Calu3 (cell line): Measurements from ENCODE around the gene GLI3. TPM values are rescaled to one million over a fixed set of nuclear protein-coding genes. Genes with fewer than 3 reads are reported as not detected.

Experiments
- BruUV-seq: library from RNA; stranded (reverse); fragments of 400-500 nt; replicated peaks from 2 replicates; lab custom pipeline; 2021; lab: Mats Ljungman, UMichigan
- CTCF ChIA-PET: fragments of 300-600 bp; sonication (Branson Sonifier 250); formaldehyde crosslinking; loops from one replicate; lab custom pipeline; 2022; ENCODE audit warnings: antibody characterized with exemption; lab: Charles Lee
- DNase-seq: peaks from one replicate; pipeline ENCODE4 v3.0.0; 2022
- H3K27ac Mint-ChIP-seq: one replicate; pipeline ENCODE4 v1.8.0; 2022; ENCODE audit warnings: mixed read lengths; ENCODE audit not compliant: unreplicated experiment
- H3K27me3 Mint-ChIP-seq: one replicate; pipeline ENCODE4 v1.8.0; 2022; ENCODE audit warnings: mixed read lengths; ENCODE audit not compliant: unreplicated experiment
- H3K36me3 Mint-ChIP-seq: one replicate; pipeline ENCODE4 v1.8.0; 2022; ENCODE audit warnings: mild to moderate bottlenecking, moderate library complexity, mixed read lengths; ENCODE audit not compliant: insufficient read depth, unreplicated experiment
- H3K4me1 Mint-ChIP-seq: one replicate; pipeline ENCODE4 v1.8.0; 2022; ENCODE audit warnings: mild to moderate bottlenecking, low read depth, mixed read lengths; ENCODE audit not compliant: unreplicated experiment
- H3K4me3 Mint-ChIP-seq: one replicate; pipeline ENCODE4 v1.8.0; 2022; ENCODE audit warnings: mild to moderate bottlenecking, low read depth, moderate library complexity, mixed read lengths; ENCODE audit not compliant: unreplicated experiment
- H3K9me3 Mint-ChIP-seq: one replicate; pipeline ENCODE4 v1.8.0; 2022; ENCODE audit warnings: low read depth, mixed read lengths; ENCODE audit not compliant: unreplicated experiment
- CTCF ChIP-seq: fragments of 200-600 bp; IDR thresholded peaks from one replicate; pipeline ENCODE4 v1.8.0; 2022; ENCODE audit warnings: antibody characterized with exemption; ENCODE audit not compliant: unreplicated experiment
- intact Hi-C: fragments of 100-400 bp; cut with micrococcal nuclease; formaldehyde crosslinking; loops from one replicate; pipeline ENCODE4 v1.10.0; 2022; ENCODE audit not compliant: unreplicated experiment
- total RNA-seq: library from RNA; stranded (reverse); gene quantifications from 2 replicates; pipeline ENCODE4 v1.2.3, GENCODE V29; 2022

Gene GLI3
- total RNA-seq, 1 experiment from 2014 or later, result not detected

- Mint-ChIP-seq H3K4me3 (peak overlapping the region; percentile 38), H3K4me1 (peaks cover 16% of the 10 kb centered on the region), H3K36me3 (no peaks in the 10 kb centered on the region), H3K9me3 (no peaks in the 10 kb centered on the region), H3K27ac (no peak overlapping the region), H3K27me3 (peaks cover 83% of the 10 kb centered on the region)
- peak; percentile 92 for DNase-seq
- CTCF ChIA-PET, result interaction anchor here (0.6 to 1.5 kb wide), 7 partner anchors 38 to 946 kb away, joined by 4 to 10 read pairs (median 5); no protein-coding TSS in a partner anchor
- BruUV-seq, result no TSS peak
- TF ChIP-seq CTCF, result peak; percentile 96
- intact Hi-C loops, result loop anchor here (5.0 to 10.0 kb wide), 2 partner anchors 1319 to 1708 kb away; no protein-coding TSS in a partner anchor
Measured at GRCh38 chr7:41943094-41943577, 293.9 kb downstream of the GLI3 start.

DNA sequence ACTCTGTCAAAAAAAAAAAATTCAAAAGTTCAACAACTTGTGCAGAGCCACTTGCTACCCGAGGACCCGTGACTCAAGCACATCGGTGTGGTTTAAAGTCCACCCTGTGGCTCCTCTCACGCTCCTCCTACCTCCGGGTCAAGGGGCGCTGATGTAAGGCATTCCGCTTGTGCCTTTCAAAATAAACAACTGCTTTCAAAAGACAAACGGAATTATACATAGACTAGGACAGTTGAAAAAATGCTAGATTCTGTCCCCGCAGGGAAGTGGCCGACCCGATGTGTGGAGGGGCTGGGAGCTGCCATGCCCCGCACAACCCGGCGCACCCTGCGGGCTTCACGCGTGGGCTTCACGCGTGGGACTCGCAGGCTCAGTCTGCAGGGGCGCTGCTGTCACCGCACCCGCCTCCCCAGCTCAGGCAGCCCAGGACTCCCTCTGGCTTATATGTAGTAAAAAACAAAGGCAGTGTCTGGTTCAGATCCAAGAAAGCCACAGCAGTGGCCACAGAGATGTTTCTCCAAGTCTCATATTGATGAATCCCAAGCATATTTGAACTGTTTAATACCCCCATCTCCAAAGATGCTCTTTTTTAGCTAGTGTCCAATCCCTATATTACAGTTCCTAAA is 294.4 kb downstream of the GLI3 start:
- Mint-ChIP-seq H3K4me1 (peaks cover 16% of the 10 kb centered on the region), H3K27me3 (peaks cover 88% of the 10 kb centered on the region), H3K36me3 (no peaks in the 10 kb centered on the region), H3K9me3 (no peaks in the 10 kb centered on the region), H3K27ac (no peak overlapping the region), H3K4me3 (peak overlapping the region; percentile 38)
- DNase-seq, result no peak
- no TSS peak for BruUV-seq
- no peak for TF ChIP-seq CTCF
- CTCF ChIA-PET, result interaction anchor here (0.9 to 1.5 kb wide), 4 partner anchors 39 to 934 kb away, joined by 5 to 10 read pairs (median 6); no protein-coding TSS in a partner anchor
- intact Hi-C loops, result loop anchor here (5.0 to 10.0 kb wide), 2 partner anchors 1320 to 1708 kb away; no protein-coding TSS in a partner anchor

GRCh38 chr7:41940760-41941343 is 296.2 kb downstream of the GLI3 start:
- Mint-ChIP-seq H3K27me3 (peaks cover 91% of the 10 kb centered on the region), H3K27ac (no peak overlapping the region), H3K4me1 (peaks cover 16% of the 10 kb centered on the region), H3K9me3 (no peaks in the 10 kb centered on the region), H3K4me3 (no peak overlapping the region), H3K36me3 (no peaks in the 10 kb centered on the region)
- BruUV-seq, result no TSS peak
- TF ChIP-seq CTCF, result peak; percentile 94
- DNase-seq, result peak; percentile 79
- CTCF ChIA-PET, result interaction anchor here (0.9 to 1.5 kb wide), 16 partner anchors 14 to 1759 kb away, joined by 3 to 12 read pairs (median 4); partner anchors contain the start of genes MRPL32 and PSMA2
- intact Hi-C loops, result loop anchor here (1.0 to 10.0 kb wide), 4 partner anchors 891 to 1706 kb away; no protein-coding TSS in a partner anchor

DNA sequence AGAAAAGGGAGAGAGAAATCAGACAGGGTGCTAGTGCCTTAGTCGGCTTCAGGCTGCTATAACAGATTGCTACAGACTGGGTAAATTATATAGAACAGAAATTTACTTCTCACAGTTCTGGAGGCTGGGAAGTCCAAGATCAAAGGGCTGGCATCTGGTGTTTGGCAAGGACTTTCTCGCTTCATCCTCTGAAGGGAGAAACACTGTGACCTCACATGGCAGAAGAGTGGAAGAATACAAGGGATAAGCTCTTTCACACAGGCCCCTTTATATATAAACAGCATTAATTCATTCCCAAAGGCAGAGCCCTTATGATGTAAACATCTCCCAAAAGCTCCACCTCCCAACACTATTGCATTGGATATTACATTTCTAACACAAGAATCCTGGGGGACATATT is 298.6 kb downstream of the GLI3 start:
- no peak for DNase-seq
- no peaks in the 10 kb centered on the region for H3K9me3 Mint-ChIP-seq
- H3K27ac Mint-ChIP-seq, result no peak overlapping the region
- TF ChIP-seq CTCF, result no peak
- H3K27me3 Mint-ChIP-seq, result peaks cover 80% of the 10 kb centered on the region
- peaks cover 8% of the 10 kb centered on the region for H3K4me1 Mint-ChIP-seq
- H3K4me3 Mint-ChIP-seq, result no peak overlapping the region
- CTCF ChIA-PET, result no interaction called here
- H3K36me3 Mint-ChIP-seq, result no peaks in the 10 kb centered on the region
- no TSS peak for BruUV-seq
- intact Hi-C loops, result no loop called here
